WTC11 (cell line): ENCODE results near the gene PAMR1. TPM values are rescaled to one million over a fixed set of nuclear protein-coding genes. Genes with fewer than 3 reads are reported as not detected.

Experiments used
- ATAC-seq: fragments of 200-7000 bp; cut with Tn5 transposase; 2 replicates; pipeline ENCODE4 v1.10.0; 2021; ENCODE audit warnings: mild to moderate bottlenecking, moderate library complexity
- CTCF ChIA-PET: fragments of 300-600 bp; sonication (Branson Sonifier 250); formaldehyde crosslinking; loops from one replicate; lab custom pipeline; 2021; ENCODE audit warnings: antibody characterized with exemption; lab: Charles Lee
- POLR2A ChIA-PET: fragments of 350-600 bp; sonication (Branson Sonifier 250); formaldehyde crosslinking; loops from one replicate; lab custom pipeline; 2021; ENCODE audit warnings: antibody characterized with exemption; lab: Charles Lee
- DNase-seq: peaks from one replicate; pipeline ENCODE4 v3.0.0; 2021; ENCODE audit warnings: low spot score
- H3K27ac Mint-ChIP-seq: 2 replicates; pipeline ENCODE4 v1.8.0; 2021; ENCODE audit warnings: mixed read lengths
- H3K27me3 Mint-ChIP-seq: 2 replicates; pipeline ENCODE4 v1.8.0; 2021; ENCODE audit warnings: low read depth, mild to moderate bottlenecking, moderate library complexity, mixed read lengths
- H3K36me3 Mint-ChIP-seq: 2 replicates; pipeline ENCODE4 v1.8.0; 2021; ENCODE audit warnings: mixed read lengths
- H3K4me1 Mint-ChIP-seq: 2 replicates; pipeline ENCODE4 v1.8.0; 2022; ENCODE audit warnings: mixed read lengths
- H3K4me3 Mint-ChIP-seq: 2 replicates; pipeline ENCODE4 v1.8.0; 2021; ENCODE audit warnings: mild to moderate bottlenecking, moderate library complexity, mixed read lengths
- H3K9me3 Mint-ChIP-seq: 2 replicates; pipeline ENCODE4 v1.8.0; 2021; ENCODE audit warnings: mixed read lengths
- ATF3 ChIP-seq: sonication (generic); formaldehyde crosslinking; conservative IDR thresholded peaks from 2 replicates; pipeline ENCODE4 v1.8.1; 2022; ENCODE audit warnings: mild to moderate bottlenecking, missing genetic modification reagents
- CREM ChIP-seq: sonication (generic); formaldehyde crosslinking; IDR thresholded peaks from 2 replicates; pipeline ENCODE4 v1.8.1; 2022; ENCODE audit warnings: mild to moderate bottlenecking, missing genetic modification reagents, moderate library complexity
- CTCF ChIP-seq: fragments of 200-600 bp; IDR thresholded peaks from 2 replicates; pipeline ENCODE4 v1.8.0; 2022; ENCODE audit warnings: antibody characterized with exemption
- E2F5 ChIP-seq: sonication (generic); formaldehyde crosslinking; IDR thresholded peaks from 2 replicates; pipeline ENCODE4 v1.8.1; 2022; ENCODE audit warnings: mild to moderate bottlenecking, moderate library complexity, missing genetic modification reagents
- EMX1 ChIP-seq: fragments of 250-450 bp; sonication (Bioruptor Pico); IDR thresholded peaks from 2 replicates; pipeline ENCODE4 v1.8.0; 2021; ENCODE audit warnings: mild to moderate bottlenecking
- FOXJ3 ChIP-seq: sonication (generic); formaldehyde crosslinking; IDR thresholded peaks from 2 replicates; pipeline ENCODE4 v1.9.0; 2021; ENCODE audit warnings: missing genetic modification reagents, mild to moderate bottlenecking, borderline replicate concordance
- FOXK1 ChIP-seq: sonication (generic); formaldehyde crosslinking; IDR thresholded peaks from 2 replicates; pipeline ENCODE4 v1.8.0; 2022; ENCODE audit warnings: mild to moderate bottlenecking, moderate library complexity, missing genetic modification reagents
- GTF2I ChIP-seq: fragments of 250-450 bp; sonication (Bioruptor Pico); conservative IDR thresholded peaks from 2 replicates; pipeline ENCODE4 v1.4.0; 2021; ENCODE audit warnings: mild to moderate bottlenecking
- HMGXB4 ChIP-seq: sonication (generic); formaldehyde crosslinking; IDR thresholded peaks from 2 replicates; pipeline ENCODE4 v1.8.1; 2023; ENCODE audit warnings: mild to moderate bottlenecking, moderate library complexity, missing genetic modification reagents
- KAT7 ChIP-seq: sonication (generic); formaldehyde crosslinking; IDR thresholded peaks from 2 replicates; pipeline ENCODE4 v1.8.1; 2023; ENCODE audit warnings: missing genetic modification reagents, mild to moderate bottlenecking, borderline replicate concordance
- OVOL2 ChIP-seq: fragments of 250-450 bp; sonication (Bioruptor Pico); IDR thresholded peaks from 2 replicates; pipeline ENCODE4 v1.9.0; 2021; ENCODE audit warnings: mild to moderate bottlenecking, borderline replicate concordance
- PREB ChIP-seq: sonication (generic); formaldehyde crosslinking; IDR thresholded peaks from 2 replicates; pipeline ENCODE4 v1.8.1; 2022; ENCODE audit warnings: mild to moderate bottlenecking, missing genetic modification reagents, moderate library complexity, borderline replicate concordance
- SOX15 ChIP-seq: fragments of 250-450 bp; sonication (Bioruptor Pico); IDR thresholded peaks from 2 replicates; pipeline ENCODE4 v1.9.0; 2021; ENCODE audit warnings: mild to moderate bottlenecking
- USF2 ChIP-seq: sonication (generic); formaldehyde crosslinking; IDR thresholded peaks from 2 replicates; pipeline ENCODE4 v1.8.1; 2023; ENCODE audit warnings: mild to moderate bottlenecking, missing genetic modification reagents, moderate library complexity
- ZNF232 ChIP-seq: sonication (generic); formaldehyde crosslinking; IDR thresholded peaks from 2 replicates; pipeline ENCODE4 v1.8.0; 2022; ENCODE audit warnings: mild to moderate bottlenecking, missing genetic modification reagents
- ZNF396 ChIP-seq: fragments of 250-450 bp; sonication (Bioruptor Pico); IDR thresholded peaks from 2 replicates; pipeline ENCODE4 v1.8.0; 2021; ENCODE audit warnings: mild to moderate bottlenecking, moderate library complexity, borderline replicate concordance
- ZNF671 ChIP-seq: fragments of 250-450 bp; sonication (Bioruptor Pico); IDR thresholded peaks from 2 replicates; pipeline ENCODE4 v1.8.0; 2021; ENCODE audit warnings: mild to moderate bottlenecking
- total RNA-seq: library from RNA; stranded (reverse); gene quantifications from 3 replicates; pipeline ENCODE4 v1.2.3, GENCODE V29; 2021
- TF ChIP-seq, protein P1 (sequence below): fragments of 250-450 bp; sonication (Bioruptor Pico); IDR thresholded peaks from 2 replicates; pipeline ENCODE4 v2.1.2; 2022; ENCODE audit warnings: mild to moderate bottlenecking, moderate library complexity

The PAMR1 gene
- total RNA-seq, 1 experiment from 2014 or later, result 3.2 TPM

- no peak overlapping the region for H3K27ac Mint-ChIP-seq
- ChIA-PET CTCF (interaction anchor here (0.6 to 1.6 kb wide), 6 partner anchors 9 to 539 kb away, joined by 3 to 6 read pairs (median 4); partner anchors contain the start of genes PAMR1 and SLC1A2), POLR2A (no interaction called here)
- peaks cover 20% of the 10 kb centered on the region for H3K36me3 Mint-ChIP-seq
- peaks cover 26% of the 10 kb centered on the region for H3K9me3 Mint-ChIP-seq
- DNase-seq (peak; percentile 93), ATAC-seq (peak; percentile 98)
- TF ChIP-seq HMGXB4 (CRISPR knock-in tag) (no peak), CTCF (peak; percentile 82)
- no peaks in the 10 kb centered on the region for H3K4me1 Mint-ChIP-seq
- peaks cover 12% of the 10 kb centered on the region; the same call in 1 of the 2 replicates for H3K27me3 Mint-ChIP-seq
- H3K4me3 Mint-ChIP-seq, result no peak overlapping the region
Measured at GRCh38 chr11:35485656-35486322, 39.6 kb downstream of the PAMR1 start.

GRCh38 chr11:35484435-35484834 lies 41.0 kb downstream of the PAMR1 start:
- peaks cover 12% of the 10 kb centered on the region; the same call in 1 of the 2 replicates for H3K27me3 Mint-ChIP-seq
- H3K36me3 Mint-ChIP-seq, result peaks cover 20% of the 10 kb centered on the region
- no peak overlapping the region for H3K4me3 Mint-ChIP-seq
- H3K9me3 Mint-ChIP-seq, result peaks cover 26% of the 10 kb centered on the region
- H3K4me1 Mint-ChIP-seq, result no peaks in the 10 kb centered on the region
- ATAC-seq, result no peak
- TF ChIP-seq EMX1 (no peak), OVOL2 (CRISPR knock-in tag) (no peak)
- no peak overlapping the region for H3K27ac Mint-ChIP-seq
- DNase-seq, result no peak
- CTCF ChIA-PET, result interaction anchor here (1.0 to 1.6 kb wide), 3 partner anchors 41 to 337 kb away, joined by 3 to 6 read pairs (median 4); partner anchors contain the start of genes PAMR1 and SLC1A2
- POLR2A ChIA-PET, result no interaction called here

- ATAC-seq, result no peak
- Mint-ChIP-seq H3K9me3 (peaks cover 26% of the 10 kb centered on the region), H3K4me3 (no peak overlapping the region), H3K27me3 (peaks cover 15% of the 10 kb centered on the region; the same call in 1 of the 2 replicates), H3K27ac (no peak overlapping the region), H3K36me3 (peaks cover 20% of the 10 kb centered on the region), H3K4me1 (peaks cover 7% of the 10 kb centered on the region)
- no peak for DNase-seq
- ChIA-PET POLR2A (no interaction called here), CTCF (interaction anchor here (1.1 kb wide), 1 partner anchor 122 kb away, joined by 4 read pairs; no protein-coding TSS in a partner anchor)
- no peak for TF ChIP-seq CTCF
- TF ChIP-seq FOXK1, result no peak
- no peak for TF ChIP-seq ATF3 (CRISPR knock-in tag)
- no peak for TF ChIP-seq ZNF232 (CRISPR knock-in tag)
- no peak for TF ChIP-seq KAT7 (CRISPR knock-in tag)
- TF ChIP-seq ZNF396 (CRISPR knock-in tag), result no peak
- no peak for TF ChIP-seq ZNF671
- no peak for TF ChIP-seq SOX15
- TF ChIP-seq, protein P1, sequence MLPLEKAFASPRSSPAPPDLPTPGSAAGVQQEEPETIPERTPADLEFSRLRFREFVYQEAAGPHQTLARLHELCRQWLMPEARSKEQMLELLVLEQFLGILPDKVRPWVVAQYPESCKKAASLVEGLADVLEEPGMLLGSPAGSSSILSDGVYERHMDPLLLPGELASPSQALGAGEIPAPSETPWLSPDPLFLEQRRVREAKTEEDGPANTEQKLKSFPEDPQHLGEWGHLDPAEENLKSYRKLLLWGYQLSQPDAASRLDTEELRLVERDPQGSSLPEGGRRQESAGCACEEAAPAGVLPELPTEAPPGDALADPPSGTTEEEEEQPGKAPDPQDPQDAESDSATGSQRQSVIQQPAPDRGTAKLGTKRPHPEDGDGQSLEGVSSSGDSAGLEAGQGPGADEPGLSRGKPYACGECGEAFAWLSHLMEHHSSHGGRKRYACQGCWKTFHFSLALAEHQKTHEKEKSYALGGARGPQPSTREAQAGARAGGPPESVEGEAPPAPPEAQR, result no peak
- no peak for TF ChIP-seq E2F5 (CRISPR knock-in tag)
- no peak for TF ChIP-seq FOXJ3 (CRISPR knock-in tag)
- TF ChIP-seq GTF2I (CRISPR knock-in tag), result no peak
- TF ChIP-seq PREB (CRISPR knock-in tag), result no peak
- no peak for TF ChIP-seq USF2 (CRISPR knock-in tag)
- no peak for TF ChIP-seq OVOL2 (CRISPR knock-in tag)
- no peak for TF ChIP-seq CREM (CRISPR knock-in tag)
Measured at GRCh38 chr11:35483131-35483820, 42.1 kb downstream of the PAMR1 start.
